Measurements from ENCODE around the gene WDR88.

DNA sequence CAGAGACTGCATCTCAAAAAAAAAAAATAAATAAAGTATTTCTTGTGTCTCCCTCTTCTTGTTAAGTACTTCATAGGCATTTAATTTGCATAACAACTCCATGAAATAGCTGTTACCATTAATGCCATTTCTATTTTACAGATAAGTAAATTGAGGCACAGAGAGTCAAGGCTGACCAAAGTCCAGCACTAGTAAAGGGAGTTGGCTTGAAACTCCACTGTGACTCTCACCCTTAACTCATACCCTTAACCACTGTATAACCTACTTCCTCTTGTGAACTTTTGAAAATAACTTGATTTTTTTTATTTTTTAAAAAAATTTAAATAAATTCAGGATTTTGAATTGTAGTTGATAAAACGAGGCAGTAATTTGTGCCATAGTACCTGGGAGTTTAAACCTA lies 45.0 kb upstream of the WDR88 start:
- no peak for TF ChIP-seq POLR2A (IDR thresholded peaks at IDR 0.05)
- TF ChIP-seq, protein P1, sequence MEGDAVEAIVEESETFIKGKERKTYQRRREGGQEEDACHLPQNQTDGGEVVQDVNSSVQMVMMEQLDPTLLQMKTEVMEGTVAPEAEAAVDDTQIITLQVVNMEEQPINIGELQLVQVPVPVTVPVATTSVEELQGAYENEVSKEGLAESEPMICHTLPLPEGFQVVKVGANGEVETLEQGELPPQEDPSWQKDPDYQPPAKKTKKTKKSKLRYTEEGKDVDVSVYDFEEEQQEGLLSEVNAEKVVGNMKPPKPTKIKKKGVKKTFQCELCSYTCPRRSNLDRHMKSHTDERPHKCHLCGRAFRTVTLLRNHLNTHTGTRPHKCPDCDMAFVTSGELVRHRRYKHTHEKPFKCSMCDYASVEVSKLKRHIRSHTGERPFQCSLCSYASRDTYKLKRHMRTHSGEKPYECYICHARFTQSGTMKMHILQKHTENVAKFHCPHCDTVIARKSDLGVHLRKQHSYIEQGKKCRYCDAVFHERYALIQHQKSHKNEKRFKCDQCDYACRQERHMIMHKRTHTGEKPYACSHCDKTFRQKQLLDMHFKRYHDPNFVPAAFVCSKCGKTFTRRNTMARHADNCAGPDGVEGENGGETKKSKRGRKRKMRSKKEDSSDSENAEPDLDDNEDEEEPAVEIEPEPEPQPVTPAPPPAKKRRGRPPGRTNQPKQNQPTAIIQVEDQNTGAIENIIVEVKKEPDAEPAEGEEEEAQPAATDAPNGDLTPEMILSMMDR (IDR thresholded peaks at IDR 0.05) = no peak
